CD4-positive, alpha-beta memory T cell (primary cell): ENCODE measurements around the gene KLC4. TPM values are rescaled to one million over a fixed set of nuclear protein-coding genes. Genes with fewer than 3 reads are reported as not detected.

Source experiments
- CTCF ChIA-PET: fragments of 350-600 bp; sonication (Branson Sonifier 250); formaldehyde crosslinking; loops from one replicate; lab custom pipeline; 2021; ENCODE audit warnings: inconsistent platforms; ENCODE audit not compliant: partially characterized antibody; lab: Charles Lee
- POLR2A ChIA-PET: fragments of 350-600 bp; sonication (Branson Sonifier 250); formaldehyde crosslinking; loops from one replicate; lab custom pipeline; 2021; ENCODE audit not compliant: partially characterized antibody; lab: Charles Lee
- DNase-seq, 5 donors: peaks; one replicate each; pipeline versions ENCODE4 v3.0.0 to v3.0.0-alpha.2; 2020 to 2022; ENCODE audit warnings: mixed read lengths in 1 of 5
- H3K27ac ChIP-seq: one replicate; pipeline ENCODE4 v1.7.0; 2013; ENCODE audit warnings: low read depth, low read length
- H3K27me3 ChIP-seq: 2 replicates; pipeline ENCODE4 v1.7.0; 2013; ENCODE audit warnings: mild to moderate bottlenecking, low read length, moderate library complexity; ENCODE audit not compliant: insufficient read depth
- H3K36me3 ChIP-seq: 2 replicates; pipeline ENCODE4 v1.7.0; 2013; ENCODE audit warnings: mild to moderate bottlenecking, low read length, moderate library complexity; ENCODE audit not compliant: insufficient read depth
- H3K4me1 ChIP-seq: 2 replicates; pipeline ENCODE4 v1.7.0; 2013; ENCODE audit warnings: mild to moderate bottlenecking, low read length, moderate library complexity; ENCODE audit not compliant: insufficient read depth
- H3K4me3 ChIP-seq, 2 donors: one replicate each; pipeline ENCODE4 v1.7.0; 2013; ENCODE audit warnings: low read length in 2 of 2, mild to moderate bottlenecking in 1 of 2
- H3K9me3 ChIP-seq, 2 donors: one replicate each; pipeline ENCODE4 v1.7.0; 2013; ENCODE audit warnings: low read length in 2 of 2, control low read depth in 1 of 2; ENCODE audit not compliant: control insufficient read depth in 1 of 2
- H3K27ac Mint-ChIP-seq, 7 donors: one replicate each; pipeline ENCODE4 v1.8.0; 2020 to 2021; ENCODE audit warnings: mixed read lengths in 7 of 7, mild to moderate bottlenecking in 6 of 7, inconsistent platforms in 3 of 7, moderate library complexity in 3 of 7
- H3K27me3 Mint-ChIP-seq, 2 donors: one replicate each; pipeline ENCODE4 v1.8.0; 2020 to 2021; ENCODE audit warnings: mixed read lengths in 2 of 2
- H3K36me3 Mint-ChIP-seq, 2 donors: one replicate each; pipeline ENCODE4 v1.8.0; 2020 to 2021; ENCODE audit warnings: mixed read lengths in 2 of 2, inconsistent platforms in 1 of 2, mild to moderate bottlenecking in 1 of 2
- H3K4me1 Mint-ChIP-seq, 4 donors: one replicate each; pipeline ENCODE4 v1.8.0; 2020 to 2021; ENCODE audit warnings: mixed read lengths in 4 of 4, mild to moderate bottlenecking in 1 of 4
- H3K4me3 Mint-ChIP-seq, 8 donors: one replicate each; pipeline ENCODE4 v1.8.0; 2020 to 2021; ENCODE audit warnings: mixed read lengths in 8 of 8, mild to moderate bottlenecking in 7 of 8, moderate library complexity in 6 of 8, inconsistent platforms in 3 of 8
- H3K9me3 Mint-ChIP-seq, 8 donors: one replicate each; pipeline ENCODE4 v1.8.0; 2020 to 2021; ENCODE audit warnings: mixed read lengths in 8 of 8, mild to moderate bottlenecking in 5 of 8, inconsistent platforms in 3 of 8, moderate library complexity in 1 of 8
- intact Hi-C: fragments of 100-400 bp; cut with micrococcal nuclease; formaldehyde crosslinking; loops from one replicate; pipeline ENCODE4 v1.15.1; 2023
- polyA plus RNA-seq, 2 donors: library from polyadenylated mRNA; unstranded; fragments of 300-500 nt; fragmentation: Illumina TruSeq; gene quantifications; one replicate each; pipeline ENCODE4 v1.2.3, GENCODE V29; 2021
- total RNA-seq, 2 experiments: library from RNA; stranded (reverse); gene quantifications; one replicate each; pipeline ENCODE4 v1.2.3, GENCODE V29; 2021

The KLC4 gene
- total RNA-seq (10 to 100 TPM; 51.6 to 57.0 TPM), polyA plus RNA-seq (10 to 100 TPM in 1 of 2 donors, 1 to 10 TPM in 1; 9.7 to 11.5 TPM)

DNA sequence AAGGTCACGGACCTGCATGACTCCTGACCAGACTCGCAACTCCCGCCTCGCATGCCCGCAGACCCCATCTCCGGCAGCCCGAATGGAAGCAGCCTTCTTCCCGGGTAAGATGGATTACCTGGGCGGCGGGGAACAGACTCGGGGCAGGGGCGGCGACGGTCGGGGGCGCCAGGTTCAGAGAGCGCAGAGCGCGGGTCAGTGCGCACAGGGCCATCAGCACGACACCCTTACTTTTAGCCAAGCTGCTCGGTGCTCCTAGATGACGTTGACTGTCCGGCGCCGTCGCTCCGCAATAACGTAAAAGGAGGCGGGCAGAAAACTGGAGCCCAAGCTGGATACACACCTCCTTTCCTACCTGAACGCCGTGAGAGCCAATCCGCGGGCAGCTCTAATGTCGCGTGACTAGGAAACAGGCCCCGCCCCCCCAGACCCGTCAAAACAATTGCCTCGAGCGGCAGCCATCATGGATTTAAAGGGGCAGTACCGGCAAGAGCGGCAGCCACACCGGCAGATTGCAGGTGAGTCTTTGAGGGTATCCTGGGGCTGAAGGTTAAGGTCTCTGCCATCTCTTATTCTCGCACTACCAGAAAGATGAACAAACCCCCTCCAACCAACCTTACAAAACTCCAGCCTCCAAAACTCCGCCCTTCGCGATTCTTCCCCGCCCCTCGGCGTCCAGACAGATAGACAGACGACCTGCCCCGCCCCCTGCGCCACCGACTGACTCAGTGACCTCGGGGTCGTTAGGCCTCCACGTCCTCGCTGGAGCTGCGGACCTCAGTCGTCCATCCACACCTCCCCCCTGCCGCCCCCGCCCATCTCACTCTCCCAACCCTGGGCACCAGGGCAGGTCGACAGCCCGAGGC is at the start of gene KLC4, which contains the start of gene MRPL2:
Gene KLC4 (plus strand): TSS at position 464 of the 866 bp plus-strand sequence. CDS start 1,705 bp downstream, outside the sequence.
Gene MRPL2 (minus strand): TSS at position 267 of the 866 bp plus-strand sequence. CDS start 53 bp downstream, at position 214.
- Histone ChIP-seq H3K4me3 (peak within 1 kb of the TSS; percentile 84 to 87), H3K27me3 (no peaks in the 10 kb centered on the region), H3K36me3 (peaks cover 13% of the 10 kb centered on the region), H3K4me1 (peaks cover 24% of the 10 kb centered on the region), H3K9me3 (no peaks in the 10 kb centered on the region), H3K27ac (peak within 1 kb of the TSS; percentile 91)
- Mint-ChIP-seq H3K27ac (peak within 1 kb of the TSS; percentile 97 to 100 (median 99)), H3K4me3 (peak within 1 kb of the TSS; percentile 94 to 99 (median 97)), H3K36me3 (peaks cover 26 to 44% of the 10 kb centered on the region in 2 donors), H3K9me3 (no peaks in the 10 kb centered on the region), H3K27me3 (no peaks in the 10 kb centered on the region), H3K4me1 (peaks cover 27 to 52% (median 35%) of the 10 kb centered on the region in 4 donors)
- DNase-seq: peak; percentile 95 to 99 (median 96)
- intact Hi-C loops: loop anchor here (1.0 to 2.0 kb wide), 7 partner anchors 38 to 313 kb away; partner anchors contain the start of genes CNPY3, KLHDC3, PEX6 and RRP36
- ChIA-PET POLR2A (interaction anchor here (0.9 to 3.1 kb wide), 18 partner anchors 9 to 457 kb away, joined by 3 to 32 read pairs (median 6); partner anchors contain the start of genes CNPY3, GNMT, KLHDC3 and MEA1), CTCF (interaction anchor here (0.7 to 1.9 kb wide), 4 partner anchors 45 to 99 kb away, joined by 3 to 7 read pairs (median 4); partner anchors contain the start of genes GNMT, KLHDC3 and MEA1)

DNA sequence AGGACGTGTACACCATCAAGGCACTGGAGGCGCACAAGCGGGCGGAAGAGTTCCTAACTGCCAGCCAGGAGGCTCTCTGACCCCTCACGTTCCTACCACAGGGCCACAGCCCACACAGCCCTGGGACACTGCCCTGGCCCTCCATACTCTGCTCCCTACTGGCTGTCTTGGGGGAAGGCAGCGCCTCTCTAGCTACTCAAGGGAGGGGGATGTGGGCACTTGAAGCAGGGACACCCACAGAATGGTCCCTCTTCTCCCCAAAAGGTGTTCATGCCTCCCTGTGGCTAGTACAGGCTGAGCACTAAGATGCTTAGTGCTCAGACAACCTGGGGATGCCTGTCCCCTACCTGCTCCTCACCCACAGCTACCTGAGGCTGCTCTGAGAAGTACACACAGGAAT is 48.2 kb upstream of the KLC4 start:
- POLR2A ChIA-PET: interaction anchor here (0.8 to 1.7 kb wide), 6 partner anchors 23 to 82 kb away, joined by 3 to 7 read pairs (median 4); partner anchors contain the start of genes CNPY3, KLC4, MRPL2 and PEX6
- no peaks in the 10 kb centered on the region for H3K9me3 ChIP-seq
- Mint-ChIP-seq H3K36me3 (peaks cover 10 to 69% of the 10 kb centered on the region in 2 donors), H3K27me3 (no peaks in the 10 kb centered on the region), H3K27ac (peak overlapping the region in 4 of 7 donors; percentile 13 to 83 (median 66)), H3K4me3 (peak overlapping the region in 2 of 8 donors; percentile 6 to 17), H3K9me3 (peaks cover 0 to 6% (median 0%) of the 10 kb centered on the region in 8 donors), H3K4me1 (peaks cover 34 to 51% (median 42%) of the 10 kb centered on the region in 4 donors)
- peaks cover 39% of the 10 kb centered on the region for H3K4me1 ChIP-seq
- H3K27me3 ChIP-seq: no peaks in the 10 kb centered on the region
- no peak overlapping the region for H3K4me3 ChIP-seq
- H3K36me3 ChIP-seq: peaks cover 55% of the 10 kb centered on the region
- DNase-seq: no peak
- no peak overlapping the region for H3K27ac ChIP-seq
- CTCF ChIA-PET: interaction anchor here (1.1 to 1.8 kb wide), 3 partner anchors 10 to 133 kb away, joined by 3 to 8 read pairs (median 4); a partner anchor contains a TSS
- intact Hi-C loops: loop anchor here (5.0 kb wide), 2 partner anchors 109 to 264 kb away; partner anchors contain the start of gene TBCC

DNA sequence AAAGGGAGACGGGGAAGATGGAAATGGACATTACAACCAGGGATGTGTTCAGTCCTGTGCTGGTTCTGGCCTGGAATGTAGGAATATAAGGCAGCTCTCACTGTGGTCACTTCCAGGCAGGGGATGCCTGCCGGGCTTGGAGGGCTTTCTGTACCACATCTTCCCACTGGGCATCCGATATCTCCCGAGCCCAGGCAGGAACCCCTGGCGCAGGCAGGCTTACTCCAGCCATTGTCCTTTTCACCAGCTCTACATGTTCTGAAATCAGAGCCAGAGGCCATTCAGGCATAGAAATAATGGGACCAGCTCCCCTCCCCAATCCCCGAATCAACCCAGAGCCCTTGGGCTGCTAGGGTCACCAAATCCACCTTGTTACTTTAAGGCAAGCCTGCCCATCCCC is 47.1 kb upstream of the KLC4 start:
- intact Hi-C loops: loop anchor here (5.0 kb wide), 2 partner anchors 110 to 265 kb away; partner anchors contain the start of gene TBCC

GRCh38 chr6:43013097-43013842 is 46.2 kb upstream of the KLC4 start:
- H3K4me1 ChIP-seq: peaks cover 54% of the 10 kb centered on the region
- H3K4me3 ChIP-seq: peak overlapping the region; percentile 75 to 84
- H3K36me3 ChIP-seq: peaks cover 37% of the 10 kb centered on the region
- no peaks in the 10 kb centered on the region for H3K27me3 Mint-ChIP-seq
- intact Hi-C loops: loop anchor here (1.0 to 5.0 kb wide), 4 partner anchors 8 to 266 kb away; partner anchors contain the start of genes PEX6, RRP36 and TBCC
- peak overlapping the region; percentile 75 to 98 (median 94) for H3K27ac Mint-ChIP-seq
- peaks cover 0 to 6% (median 0%) of the 10 kb centered on the region in 8 donors for H3K9me3 Mint-ChIP-seq
- H3K27ac ChIP-seq: peak overlapping the region; percentile 71
- H3K27me3 ChIP-seq: no peaks in the 10 kb centered on the region
- peak overlapping the region; percentile 91 to 97 (median 94) for H3K4me3 Mint-ChIP-seq
- CTCF ChIA-PET: interaction anchor here (0.8 to 2.1 kb wide), 6 partner anchors 11 to 131 kb away, joined by 3 to 7 read pairs (median 4); partner anchors contain the start of genes KLC4 and MRPL2
- H3K9me3 ChIP-seq: no peaks in the 10 kb centered on the region
- POLR2A ChIA-PET: interaction anchor here (0.7 to 5.5 kb wide), 23 partner anchors 8 to 616 kb away, joined by 3 to 73 read pairs (median 5); partner anchors contain the start of genes ABCC10, BICRAL, CNPY3 and CUL7
- peaks cover 39 to 71% (median 54%) of the 10 kb centered on the region in 4 donors for H3K4me1 Mint-ChIP-seq
- peaks cover 12 to 61% of the 10 kb centered on the region in 2 donors for H3K36me3 Mint-ChIP-seq
- peak in 1 of 5 donors; percentile 84 for DNase-seq

More for the DNA sequence above, 47.1 kb upstream of the KLC4 start:
- H3K4me1 ChIP-seq: peaks cover 51% of the 10 kb centered on the region
- no peaks in the 10 kb centered on the region for H3K9me3 ChIP-seq
- Mint-ChIP-seq H3K27me3 (no peaks in the 10 kb centered on the region), H3K4me3 (peak overlapping the region; percentile 59 to 97 (median 92)), H3K9me3 (peaks cover 0 to 6% (median 0%) of the 10 kb centered on the region in 8 donors), H3K4me1 (peaks cover 36 to 62% (median 48%) of the 10 kb centered on the region in 4 donors), H3K27ac (peak overlapping the region; percentile 64 to 98 (median 93)), H3K36me3 (peaks cover 8 to 62% of the 10 kb centered on the region in 2 donors)
- POLR2A ChIA-PET: interaction anchor here (1.0 to 5.5 kb wide), 10 partner anchors 9 to 415 kb away, joined by 3 to 73 read pairs (median 6); partner anchors contain the start of genes ABCC10, CNPY3, CUL7 and KLC4
- H3K36me3 ChIP-seq: peaks cover 45% of the 10 kb centered on the region
- no peak overlapping the region for H3K4me3 ChIP-seq
- H3K27me3 ChIP-seq: no peaks in the 10 kb centered on the region
- CTCF ChIA-PET: interaction anchor here (0.9 to 1.4 kb wide), 2 partner anchors 131 to 132 kb away, joined by 3 to 4 read pairs; no protein-coding TSS in a partner anchor
- H3K27ac ChIP-seq: peak overlapping the region; percentile 71
- DNase-seq: no peak

- POLR2A ChIA-PET: interaction anchor here (0.6 to 5.5 kb wide), 31 partner anchors 8 to 725 kb away, joined by 3 to 73 read pairs (median 4); partner anchors contain the start of genes ABCC10, BICRAL, CNPY3 and CUL7
- Histone ChIP-seq H3K27me3 (no peaks in the 10 kb centered on the region), H3K36me3 (peaks cover 37% of the 10 kb centered on the region), H3K4me1 (peaks cover 54% of the 10 kb centered on the region), H3K27ac (peak within 1 kb of the TSS; percentile 71), H3K4me3 (peak within 1 kb of the TSS; percentile 75 to 84), H3K9me3 (no peaks in the 10 kb centered on the region)
- Mint-ChIP-seq H3K4me1 (peaks cover 39 to 71% (median 56%) of the 10 kb centered on the region in 4 donors), H3K4me3 (peak within 1 kb of the TSS; percentile 91 to 97 (median 94)), H3K36me3 (peaks cover 19 to 61% of the 10 kb centered on the region in 2 donors), H3K27ac (peak within 1 kb of the TSS; percentile 75 to 98 (median 94)), H3K27me3 (no peaks in the 10 kb centered on the region), H3K9me3 (peaks cover 0 to 6% (median 0%) of the 10 kb centered on the region in 8 donors)
- DNase-seq: peak; percentile 98 to 100 (median 100)
- intact Hi-C loops: loop anchor here (1.0 to 5.0 kb wide), 10 partner anchors 7 to 451 kb away; partner anchors contain the start of genes CNPY3, CUL7, KLC4 and MRPL2
- CTCF ChIA-PET: interaction anchor here (0.7 to 2.1 kb wide), 7 partner anchors 10 to 130 kb away, joined by 3 to 7 read pairs (median 3); partner anchors contain the start of genes CNPY3, CUL7, KLC4 and MRPL2
These were observed 45.5 kb upstream of the KLC4 start, which contains the start of the genes KLHDC3 and MEA1 for GRCh38 chr6:43013843-43014433. TSS of gene KLHDC3 (plus strand) at chr6:43014249. CDS start at chr6:43017193, 2,944 bp downstream. TSS of gene MEA1 (minus strand) at chr6:43013946. CDS start at chr6:43013813, 133 bp downstream.
